OCI-LY3 (cell line): ENCODE results near the gene STAT4.

Source experiments
- H2AFZ ChIP-seq: fragments of 200-600, 300-600 bp; shearing (Covaris generic); 2 replicates; pipeline ENCODE4 v1.6.0; 2014; ENCODE audit warnings: antibody characterized with exemption, low read depth, low read length
- H3K27ac ChIP-seq: fragments of 200-600, 300-600 bp; sonication (generic); 2 replicates; pipeline ENCODE4 v1.5.1; 2014; ENCODE audit warnings: mild to moderate bottlenecking, low read length, moderate library complexity, mixed read lengths
- H3K27me3 ChIP-seq: fragments of 200-600, 300-600 bp; sonication (generic); 2 replicates; pipeline ENCODE4 v1.6.1; 2014; ENCODE audit warnings: low read depth, low read length, mixed read lengths
- H3K36me3 ChIP-seq: fragments of 200-600, 300-600 bp; sonication (generic); replicated peaks from 2 replicates; pipeline ENCODE3; 2014; ENCODE audit warnings: low read depth, low read length, mixed read lengths
- H3K4me1 ChIP-seq: fragments of 300-600, 200-600 bp; sonication (generic); 2 replicates; pipeline ENCODE4 v1.6.1; 2014; ENCODE audit warnings: low read length, mixed read lengths
- H3K4me2 ChIP-seq: fragments of 200-600, 300-600 bp; sonication (generic); 2 replicates; pipeline ENCODE4 v1.6.1; 2014; ENCODE audit warnings: low read length, mixed read lengths
- H3K4me3 ChIP-seq: fragments of 300-600, 200-600 bp; sonication (generic); 2 replicates; pipeline ENCODE4 v1.5.1; 2014; ENCODE audit warnings: antibody characterized with exemption, mild to moderate bottlenecking, low read length, moderate library complexity
- H3K79me2 ChIP-seq: fragments of 300-600, 200-600 bp; shearing (Covaris generic); 2 replicates; pipeline ENCODE4 v1.6.1; 2014; ENCODE audit warnings: mild to moderate bottlenecking, low read length, mixed read lengths
- H3K9ac ChIP-seq: fragments of 300-600, 200-600 bp; shearing (Covaris generic); 2 replicates; pipeline ENCODE4 v1.6.0; 2014; ENCODE audit warnings: mild to moderate bottlenecking, low read length, moderate library complexity
- H3K9me3 ChIP-seq: fragments of 200-600, 300-600 bp; shearing (Covaris generic); 2 replicates; pipeline ENCODE4 v1.6.1; 2014; ENCODE audit warnings: low read length, mixed read lengths; ENCODE audit not compliant: insufficient read depth
- H4K20me1 ChIP-seq: fragments of 200-600, 300-600 bp; sonication (generic); 2 replicates; pipeline ENCODE4 v1.6.1; 2016; ENCODE audit warnings: low read length, mixed read lengths; ENCODE audit not compliant: insufficient read depth
- CTCF ChIP-seq: fragments of 200-600, 300-600 bp; sonication (generic); IDR thresholded peaks from 2 replicates; pipeline ENCODE4 v1.5.1; 2014; ENCODE audit warnings: antibody characterized with exemption, low read length, low read depth
- EZH2phosphoT487 ChIP-seq: fragments of 200-600 bp; shearing (Covaris generic); IDR thresholded peaks from 2 replicates; pipeline ENCODE4 v1.6.1; 2018; ENCODE audit warnings: antibody characterized with exemption, mixed run types, low read depth

Gene STAT4

DNA sequence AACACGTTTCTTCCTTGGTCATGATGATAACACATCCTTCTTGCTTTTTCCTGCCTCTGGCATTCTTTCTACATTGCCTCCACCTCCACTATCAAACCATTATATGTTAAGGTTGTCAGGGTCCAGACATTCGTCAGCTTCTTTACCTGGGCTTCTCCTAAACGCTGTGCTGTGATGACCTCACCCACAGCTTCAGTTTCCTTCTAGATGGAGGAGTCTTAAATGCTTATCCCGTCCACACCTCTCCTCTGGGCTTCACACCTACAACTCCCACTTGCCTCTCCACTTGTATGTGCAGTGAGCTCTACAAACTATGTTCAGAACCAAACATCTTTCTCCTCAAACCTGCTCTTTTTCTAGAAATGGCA lies 136.2 kb downstream of the STAT4 start:
- peak overlapping the region; percentile 99 for H3K4me3 ChIP-seq
- H2AFZ ChIP-seq = peak overlapping the region; percentile 93
- peak overlapping the region; percentile 86 for H3K4me2 ChIP-seq
- peaks cover 32% of the 10 kb centered on the region for H3K4me1 ChIP-seq
- no peaks in the 10 kb centered on the region for H3K9me3 ChIP-seq
- peak overlapping the region; percentile 73 for H3K9ac ChIP-seq
- H3K79me2 ChIP-seq = peaks cover 17% of the 10 kb centered on the region
- H3K36me3 ChIP-seq = peaks cover 6% of the 10 kb centered on the region
- no peaks in the 10 kb centered on the region for H4K20me1 ChIP-seq
- TF ChIP-seq EZH2phosphoT487 (no peak), CTCF (no peak)
- peak overlapping the region; percentile 67 for H3K27ac ChIP-seq
- H3K27me3 ChIP-seq = no peaks in the 10 kb centered on the region

GRCh38 chr2:191013932-191014652 lies 136.7 kb downstream of the STAT4 start, which contains the start of gene STAT1:
STAT1 (minus strand) TSS chr2:191014171; CDS start chr2:191010003, 4,168 bp downstream.
- H3K9ac ChIP-seq = peak within 1 kb of the TSS; percentile 85
- H4K20me1 ChIP-seq = no peaks in the 10 kb centered on the region
- H3K79me2 ChIP-seq = peaks cover 17% of the 10 kb centered on the region
- peak within 1 kb of the TSS; percentile 67 for H3K27ac ChIP-seq
- H3K4me1 ChIP-seq = peaks cover 28% of the 10 kb centered on the region
- H3K27me3 ChIP-seq = no peaks in the 10 kb centered on the region
- H3K4me3 ChIP-seq = peak within 1 kb of the TSS; percentile 99
- peaks cover 11% of the 10 kb centered on the region for H3K36me3 ChIP-seq
- peak within 1 kb of the TSS; percentile 93 for H2AFZ ChIP-seq
- peak within 1 kb of the TSS; percentile 99 for H3K4me2 ChIP-seq
- TF ChIP-seq CTCF = no peak
- TF ChIP-seq EZH2phosphoT487 = no peak
- no peaks in the 10 kb centered on the region for H3K9me3 ChIP-seq

DNA sequence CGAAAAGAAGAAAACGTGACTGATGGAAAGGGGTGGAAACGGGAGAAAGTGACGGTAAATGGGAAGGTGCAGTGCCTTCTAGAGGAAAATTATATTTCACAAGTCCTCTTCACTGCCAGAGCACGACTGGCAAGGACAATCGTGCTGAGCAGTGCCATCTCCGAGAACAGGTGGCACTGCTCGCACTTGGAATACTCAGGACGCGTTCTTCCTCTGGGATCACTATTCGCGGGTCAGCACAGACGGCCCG lies 137.2 kb downstream of the STAT4 start:
- peak overlapping the region; percentile 53 for H3K27ac ChIP-seq
- H3K79me2 ChIP-seq = peaks cover 17% of the 10 kb centered on the region

More for the DNA sequence above, 137.2 kb downstream of the STAT4 start:
- H3K4me2 ChIP-seq = peak overlapping the region; percentile 99
- no peaks in the 10 kb centered on the region for H4K20me1 ChIP-seq
- H3K4me1 ChIP-seq = peaks cover 25% of the 10 kb centered on the region
- peak overlapping the region; percentile 77 for H2AFZ ChIP-seq
- H3K9me3 ChIP-seq = no peaks in the 10 kb centered on the region
- TF ChIP-seq CTCF = no peak
- TF ChIP-seq EZH2phosphoT487 = no peak
- H3K36me3 ChIP-seq = peaks cover 14% of the 10 kb centered on the region
- H3K9ac ChIP-seq = peak overlapping the region; percentile 85
- no peaks in the 10 kb centered on the region for H3K27me3 ChIP-seq
- peak overlapping the region; percentile 99 for H3K4me3 ChIP-seq
